Body of pancreas (tissue), 4 donors: ENCODE results near the gene ZNF431. TPM values are rescaled to one million over a fixed set of nuclear protein-coding genes. Genes with fewer than 3 reads are reported as not detected.
"Not testable (repeated sequence)": the region's sequence is repeated elsewhere in the genome, so short reads cannot be mapped to it uniquely, and the experiment has no call there.

Experiments
- ATAC-seq: fragments of 150-250 bp; one replicate; pipeline ENCODE4 v1.9.1; 2016
- DNase-seq, 4 donors: peaks; one replicate each; pipeline ENCODE4 v3.0.0-alpha.2; 2019
- H3K27ac ChIP-seq, 4 donors: fragments of 200-600 bp; sonication (generic); 1 replicate in 3 of 4; 2 replicates in 1 of 4; pipeline versions ENCODE4 v1.5.1 to v1.6.1; 2016 to 2019; ENCODE audit warnings: mild to moderate bottlenecking in 1 of 4, mixed read lengths in 1 of 4, moderate library complexity in 1 of 4
- H3K27me3 ChIP-seq, 2 donors: fragments of 200-600 bp; sonication (generic); one replicate each; pipeline ENCODE4 v1.6.0; 2016; ENCODE audit warnings: mild to moderate bottlenecking in 1 of 2
- H3K36me3 ChIP-seq, 2 donors: fragments of 200-600 bp; sonication (generic); replicated peaks in 1 of 2; 2 replicates each; pipeline ENCODE4 v1.5.1; 2016; ENCODE audit warnings: low read depth in 2 of 2; ENCODE audit not compliant: insufficient read depth in 1 of 2
- H3K4me1 ChIP-seq: fragments of 200-600 bp; sonication (generic); one replicate; pipeline ENCODE4 v1.6.0; 2016
- H3K4me3 ChIP-seq, 2 donors: fragments of 200-600 bp; sonication (generic); 1 replicate in 1 of 2; 2 replicates in 1 of 2; pipeline ENCODE4 v1.5.1; 2016 to 2019
- H3K9me3 ChIP-seq, 3 donors: fragments of 200-600 bp; sonication (generic); 1 replicate in 2 of 3; 2 replicates in 1 of 3; pipeline ENCODE4 v1.5.1; 2016
- CTCF ChIP-seq, 7 experiments: fragments of 450-650 bp in 4 of 7; fragments of 200-600 bp in 3 of 7; sonication (generic) in 3 of 7; IDR thresholded peaks; one replicate each; pipeline ENCODE4 v1.5.1; 2016 to 2019; ENCODE audit warnings: antibody characterized with exemption in 7 of 7
- POLR2A ChIP-seq, 3 donors: fragments of 450-650 bp; IDR thresholded peaks; one replicate each; pipeline ENCODE4 v1.6.1; 2016; ENCODE audit warnings: antibody characterized with exemption in 3 of 3, mild to moderate bottlenecking in 2 of 3
- WGBS, 2 donors: methylation state at CpG; one replicate each; pipeline ENCODE4 v1.1.5; 2017; 5-methylcytosine and 5-hydroxymethylcytosine counted together
- intact Hi-C: fragments of 100-400 bp; cut with DNase I; formaldehyde crosslinking; loops from one replicate; pipeline ENCODE4 v1.15.1; 2023
- total RNA-seq, 2 donors: library from RNA; depleted of rRNA; stranded (reverse); fragments of >200 nt; gene quantifications; one replicate each; pipeline ENCODE4 v1.1.0, GENCODE V29; 2016

ZNF431 gene
- total RNA-seq, 2 donors from 2014 or later = 4.9 to 7.9 TPM

DNA sequence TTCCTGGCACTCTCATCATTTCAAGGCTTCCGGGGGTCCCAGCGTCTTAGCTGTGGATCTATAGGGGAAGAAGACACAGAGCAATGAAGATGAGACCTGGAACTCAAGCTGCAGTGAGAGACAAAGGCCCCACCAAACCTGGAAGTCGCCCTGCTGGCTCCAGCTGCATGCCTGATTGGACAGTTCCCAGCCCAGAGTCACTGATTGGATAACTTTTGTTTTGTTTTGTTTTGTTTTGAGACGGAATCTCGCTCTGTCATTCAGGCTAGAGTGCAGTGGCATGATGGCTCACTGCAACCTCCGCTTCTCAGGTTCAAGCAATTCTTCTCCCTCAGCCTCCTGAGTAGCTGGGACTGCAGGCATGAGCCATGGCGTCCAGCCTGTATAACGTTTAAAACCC lies 6.4 kb upstream of the ZNF431 start:
- no peak for TF ChIP-seq POLR2A (IDR thresholded peaks at IDR 0.05)
- TF ChIP-seq CTCF (IDR thresholded peaks at IDR 0.05) = no peak
- intact Hi-C loops = no loop called here

GRCh38 chr19:21138130-21138529 lies 3.7 kb upstream of the ZNF431 start:
- ATAC-seq = no peak
- no peak for DNase-seq
- no peak overlapping the region for H3K4me3 ChIP-seq
- no peak overlapping the region for H3K27ac ChIP-seq
- no peaks in the 10 kb centered on the region for H3K36me3 ChIP-seq
- intact Hi-C loops = no loop called here
- H3K4me1 ChIP-seq = peaks cover 8% of the 10 kb centered on the region
- no peak for TF ChIP-seq POLR2A (IDR thresholded peaks at IDR 0.05)
- TF ChIP-seq CTCF (IDR thresholded peaks at IDR 0.05) = no peak
- no peaks in the 10 kb centered on the region for H3K27me3 ChIP-seq
- no peaks in the 10 kb centered on the region for H3K9me3 ChIP-seq

More for the DNA sequence above, 6.4 kb upstream of the ZNF431 start:
- Histone ChIP-seq H3K4me1 (no peaks in the 10 kb centered on the region), H3K27me3 (no peaks in the 10 kb centered on the region), H3K36me3 (no peaks in the 10 kb centered on the region), H3K9me3 (no peaks in the 10 kb centered on the region), H3K4me3 (no peak overlapping the region), H3K27ac (no peak overlapping the region)
- no peak for DNase-seq
- 79 to 83% methylated on average over 8 of the region's 8 CpGs for WGBS, 2 donors
- no peak for ATAC-seq

DNA sequence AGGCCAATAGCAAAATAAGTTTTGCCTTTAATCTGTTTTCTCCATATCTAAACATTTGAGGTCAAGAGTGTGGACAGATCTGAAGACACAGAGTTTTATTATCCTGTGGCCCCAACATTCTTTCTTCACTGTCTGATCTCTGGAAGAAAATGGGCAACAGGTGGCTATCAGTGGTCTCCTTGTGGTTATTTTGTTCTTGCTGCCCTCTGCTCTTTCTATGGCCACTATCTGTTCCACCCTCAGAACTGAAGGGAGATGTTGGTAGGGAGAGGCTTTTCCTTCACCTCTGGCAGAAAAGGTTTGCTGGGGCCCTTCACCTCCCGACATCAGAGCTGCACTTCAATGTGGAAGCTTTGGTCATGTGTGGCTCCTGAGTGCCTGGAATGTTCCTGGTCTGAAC lies 834 bp upstream of the ZNF431 start:
- H3K27ac ChIP-seq, intact Hi-C loops, H3K9me3 ChIP-seq, H3K4me3 ChIP-seq, H3K36me3 ChIP-seq, H3K27me3 ChIP-seq, DNase-seq, ATAC-seq: not testable (repeated sequence)
- WGBS, 2 donors = 73 to 74% methylated on average over 1 of the region's 1 CpG
- H3K4me1 ChIP-seq = peaks cover 20% of the 10 kb centered on the region

- H3K4me1 ChIP-seq = peaks cover 24% of the 10 kb centered on the region
- H3K27ac ChIP-seq = no peak overlapping the region
- no peaks in the 10 kb centered on the region for H3K9me3 ChIP-seq
- H3K36me3 ChIP-seq = peaks cover 0 to 3% of the 10 kb centered on the region in 2 donors
- DNase-seq (no peak), ATAC-seq (no peak)
- TF ChIP-seq CTCF (IDR thresholded peaks at IDR 0.05) (no peak), POLR2A (IDR thresholded peaks at IDR 0.05) (no peak)
- no peaks in the 10 kb centered on the region for H3K27me3 ChIP-seq
- no peak overlapping the region for H3K4me3 ChIP-seq
- WGBS, 2 donors = 79 to 82% methylated on average over 5 of the region's 5 CpGs
- intact Hi-C loops = no loop called here
Measured at GRCh38 chr19:21143428-21143827, 1.6 kb downstream of the ZNF431 start.

DNA sequence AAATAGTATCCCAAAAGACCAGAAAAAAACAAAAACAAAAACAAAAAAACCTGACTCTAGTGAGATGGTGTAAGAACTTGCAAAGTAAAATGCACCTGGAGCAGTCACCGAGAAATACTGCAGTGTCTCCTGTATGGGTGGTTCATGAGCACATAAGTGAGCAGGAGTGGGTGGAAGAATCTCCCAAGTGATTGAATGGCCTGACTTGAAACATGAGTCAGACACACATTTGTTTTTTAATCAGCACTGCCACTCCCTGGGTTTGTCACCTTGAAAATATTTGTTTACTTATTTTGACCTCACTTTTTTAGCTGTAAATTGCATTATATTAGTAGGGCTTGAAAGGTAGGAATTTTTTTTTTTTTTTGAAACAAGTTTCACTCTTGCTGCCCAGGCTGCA lies 2.0 kb downstream of the ZNF431 start:
- Histone ChIP-seq H3K9me3 (no peaks in the 10 kb centered on the region), H3K27me3 (no peaks in the 10 kb centered on the region), H3K4me3 (no peak overlapping the region), H3K27ac (no peak overlapping the region), H3K36me3 (peaks cover 0 to 3% of the 10 kb centered on the region in 2 donors), H3K4me1 (peaks cover 24% of the 10 kb centered on the region)
- no peak for DNase-seq
- intact Hi-C loops = no loop called here
- no peak for ATAC-seq
- WGBS, 2 donors = 81 to 84% methylated on average over 1 of the region's 1 CpG
- TF ChIP-seq CTCF (IDR thresholded peaks at IDR 0.05) (no peak), POLR2A (IDR thresholded peaks at IDR 0.05) (no peak)
